Measurements from ENCODE around the gene RNF5. TPM values are rescaled to one million over a fixed set of nuclear protein-coding genes. Genes with fewer than 3 reads are reported as not detected.
"Not testable (repeated sequence)": the region's sequence is repeated elsewhere in the genome, so short reads cannot be mapped to it uniquely, and the experiment has no call there.

The RNF5 gene
- total RNA-seq, 1 donor = 37.6 TPM

GRCh38 chr6:32191696-32192607, 13.7 kb downstream of the RNF5 start:
- no peak for DNase-seq (ENCODE audit: low read depth)
- peak overlapping the region; percentile 48 for H3K4me3 ChIP-seq (ENCODE audit: low read depth, low read length)

GRCh38 chr6:32192608-32193039, 14.4 kb downstream of the RNF5 start, which contains the start of gene GPSM3:
GPSM3 (minus strand) TSS chr6:32192643; CDS start chr6:32192513, 130 bp downstream.
- H3K4me3 ChIP-seq (ENCODE audit: low read depth, low read length) = peak within 1 kb of the TSS; percentile 48
- no peak for TF ChIP-seq CTCF (IDR thresholded peaks at IDR 0.05; ENCODE audit: insufficient read depth, low read depth, low read length)
- DNase-seq (ENCODE audit: low read depth) = peak; percentile 63

More at GRCh38 chr6:32191696-32192607, 13.7 kb downstream of the RNF5 start:
- no peak for TF ChIP-seq CTCF (IDR thresholded peaks at IDR 0.05; ENCODE audit: insufficient read depth, low read depth, low read length)

GRCh38 chr6:32193096-32193495, 14.9 kb downstream of the RNF5 start:
- not testable (repeated sequence) for DNase-seq (ENCODE audit: low read depth)
- peak overlapping the region; percentile 48 for H3K4me3 ChIP-seq (ENCODE audit: low read depth, low read length)

- no peak for TF ChIP-seq CTCF (IDR thresholded peaks at IDR 0.05; ENCODE audit: insufficient read depth, low read depth, low read length)
- H3K4me3 ChIP-seq (ENCODE audit: low read depth, low read length) = no peak overlapping the region
- DNase-seq (ENCODE audit: low read depth) = no peak
These were observed 16.2 kb downstream of the RNF5 start for GRCh38 chr6:32194388-32194787.

GRCh38 chr6:32194825-32195651, 16.8 kb downstream of the RNF5 start:
- peak overlapping the region; percentile 61 for H3K4me3 ChIP-seq (ENCODE audit: low read depth, low read length)
- peak; percentile 59 for TF ChIP-seq CTCF (IDR thresholded peaks at IDR 0.05; ENCODE audit: insufficient read depth, low read depth, low read length)
- peak; percentile 70 for DNase-seq (ENCODE audit: low read depth)

- peak overlapping the region; percentile 96 for H3K4me3 ChIP-seq (ENCODE audit: low read depth, low read length)
- DNase-seq (ENCODE audit: low read depth) = peak; percentile 100
- TF ChIP-seq CTCF (IDR thresholded peaks at IDR 0.05; ENCODE audit: insufficient read depth, low read depth, low read length) = peak; percentile 53
These were observed 17.4 kb downstream of the RNF5 start for GRCh38 chr6:32195652-32195901.
